Thyroid gland (tissue), 4 donors: ENCODE results near the gene MLLT6. TPM values are rescaled to one million over a fixed set of nuclear protein-coding genes. Genes with fewer than 3 reads are reported as not detected.
A peak's percentile ranks its signal among the peaks of the same experiment; 100 is the strongest.

Source experiments
- DNase-seq, 2 donors: peaks; one replicate each; pipeline ENCODE4 v3.0.0-alpha.2; 2019
- H3K27ac ChIP-seq, 3 donors: fragments of 200-600 bp; sonication (generic); 1 replicate in 2 of 3; 2 replicates in 1 of 3; pipeline ENCODE4 v1.5.1; 2016 to 2019; ENCODE audit warnings: mild to moderate bottlenecking in 1 of 3, moderate library complexity in 1 of 3
- H3K27me3 ChIP-seq: fragments of 200-600 bp; sonication (generic); one replicate; pipeline ENCODE4 v1.5.1; 2019
- H3K36me3 ChIP-seq, 2 donors: fragments of 200-600 bp; sonication (generic); one replicate each; pipeline ENCODE4 v1.5.1; 2016 to 2019
- H3K4me1 ChIP-seq, 2 donors: fragments of 200-600 bp; sonication (generic); one replicate each; pipeline ENCODE4 v1.5.1; 2017 to 2019
- H3K4me3 ChIP-seq, 3 donors: fragments of 200-600 bp; sonication (generic); replicated peaks in 1 of 3; 1 replicate in 2 of 3; 2 replicates in 1 of 3; pipeline ENCODE4 v1.5.1; 2016; ENCODE audit warnings: mild to moderate bottlenecking in 1 of 3
- H3K9me3 ChIP-seq: fragments of 200-600 bp; sonication (generic); one replicate; pipeline ENCODE4 v1.5.1; 2017
- POLR2A ChIP-seq, 2 donors: fragments of 450-650 bp; IDR thresholded peaks; one replicate each; pipeline ENCODE4 v1.6.1; 2017; ENCODE audit warnings: antibody characterized with exemption in 2 of 2, mild to moderate bottlenecking in 2 of 2, moderate library complexity in 1 of 2
- WGBS, 2 donors: methylation state at CpG; one replicate each; pipeline ENCODE4 v1.1.5; 2017; 5-methylcytosine and 5-hydroxymethylcytosine counted together
- intact Hi-C: fragments of 100-400 bp; cut with DNase I; formaldehyde crosslinking; loops from one replicate; pipeline ENCODE4 v1.15.1; 2023
- total RNA-seq, 4 donors: library from RNA; depleted of rRNA; stranded (reverse); fragments of >200 nt; gene quantifications; one replicate each; pipeline ENCODE4 v1.2.3, GENCODE V29; 2016
- TF ChIP-seq, protein P1 (sequence below), 6 experiments: fragments of 200-600 bp in 3 of 6; fragments of 450-650 bp in 3 of 6; sonication (generic) in 3 of 6; IDR thresholded peaks; one replicate each; pipeline ENCODE4 v1.5.1; 2016 to 2019; ENCODE audit warnings: antibody characterized with exemption in 6 of 6, mild to moderate bottlenecking in 2 of 6, inconsistent platforms in 1 of 6, moderate library complexity in 1 of 6

MLLT6 gene
- total RNA-seq, 4 donors from 2014 or later = 111 to 192 (median 115) TPM

DNA sequence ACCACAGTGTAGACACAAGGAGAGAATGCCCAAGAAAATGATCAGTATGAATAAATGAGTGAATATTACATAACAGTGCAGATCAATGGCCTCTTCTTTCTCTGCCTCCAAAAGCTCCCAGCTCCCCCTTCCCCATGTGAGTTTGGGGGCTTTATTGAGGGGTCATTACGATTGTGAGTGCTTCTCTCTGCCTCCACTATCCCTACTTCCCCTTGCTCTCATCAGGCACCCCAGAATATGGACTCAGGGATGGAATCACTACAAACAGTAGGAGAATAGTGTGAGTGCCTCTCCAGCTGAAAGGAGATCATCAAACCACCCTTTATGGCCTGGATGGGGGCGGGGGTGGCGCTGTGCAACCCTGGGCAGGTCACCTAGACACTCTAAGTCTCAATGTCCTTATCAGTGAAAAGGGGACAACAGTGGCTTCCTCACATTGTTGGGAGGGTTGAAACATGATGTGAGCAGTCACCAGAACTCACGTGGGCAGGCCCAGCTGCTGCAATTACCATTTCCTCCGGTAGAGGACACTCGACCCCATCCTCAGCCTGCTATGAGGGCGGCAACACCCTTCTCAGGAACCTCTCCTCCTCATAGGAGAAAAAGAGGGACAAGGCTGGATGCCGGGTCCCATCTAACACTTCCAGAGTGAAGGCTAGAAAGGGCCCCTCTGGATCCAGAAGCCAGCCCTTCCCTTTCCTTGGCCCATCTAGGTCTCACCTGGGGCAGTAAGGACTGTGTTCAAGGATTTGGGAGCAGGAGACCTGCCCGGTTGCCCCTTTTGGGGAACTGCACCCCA lies 28.2 kb upstream of the MLLT6 start:
- H3K27me3 ChIP-seq = peaks cover 30% of the 10 kb centered on the region
- WGBS, 2 donors = 13 to 14% methylated on average over 9 of the region's 9 CpGs
- H3K27ac ChIP-seq = no peak overlapping the region
- no peaks in the 10 kb centered on the region for H3K9me3 ChIP-seq
- H3K36me3 ChIP-seq = no peaks in the 10 kb centered on the region
- no peak overlapping the region for H3K4me3 ChIP-seq
- intact Hi-C loops = loop anchor here (2.0 kb wide), 1 partner anchor 58 kb away; no protein-coding TSS in a partner anchor
- H3K4me1 ChIP-seq = peaks cover 12 to 26% of the 10 kb centered on the region in 2 donors
- DNase-seq = peak; percentile 80 to 81
- TF ChIP-seq POLR2A (IDR thresholded peaks at IDR 0.05) = no peak
- TF ChIP-seq, protein P1, sequence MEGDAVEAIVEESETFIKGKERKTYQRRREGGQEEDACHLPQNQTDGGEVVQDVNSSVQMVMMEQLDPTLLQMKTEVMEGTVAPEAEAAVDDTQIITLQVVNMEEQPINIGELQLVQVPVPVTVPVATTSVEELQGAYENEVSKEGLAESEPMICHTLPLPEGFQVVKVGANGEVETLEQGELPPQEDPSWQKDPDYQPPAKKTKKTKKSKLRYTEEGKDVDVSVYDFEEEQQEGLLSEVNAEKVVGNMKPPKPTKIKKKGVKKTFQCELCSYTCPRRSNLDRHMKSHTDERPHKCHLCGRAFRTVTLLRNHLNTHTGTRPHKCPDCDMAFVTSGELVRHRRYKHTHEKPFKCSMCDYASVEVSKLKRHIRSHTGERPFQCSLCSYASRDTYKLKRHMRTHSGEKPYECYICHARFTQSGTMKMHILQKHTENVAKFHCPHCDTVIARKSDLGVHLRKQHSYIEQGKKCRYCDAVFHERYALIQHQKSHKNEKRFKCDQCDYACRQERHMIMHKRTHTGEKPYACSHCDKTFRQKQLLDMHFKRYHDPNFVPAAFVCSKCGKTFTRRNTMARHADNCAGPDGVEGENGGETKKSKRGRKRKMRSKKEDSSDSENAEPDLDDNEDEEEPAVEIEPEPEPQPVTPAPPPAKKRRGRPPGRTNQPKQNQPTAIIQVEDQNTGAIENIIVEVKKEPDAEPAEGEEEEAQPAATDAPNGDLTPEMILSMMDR (IDR thresholded peaks at IDR 0.05) = peak; percentile 92 to 96 (median 92)

- H3K4me3 ChIP-seq = no peak overlapping the region
- H3K27me3 ChIP-seq = peaks cover 25% of the 10 kb centered on the region
- no peaks in the 10 kb centered on the region for H3K36me3 ChIP-seq
- intact Hi-C loops = loop anchor here (2.0 kb wide), 1 partner anchor 57 kb away; no protein-coding TSS in a partner anchor
- 89% methylated on average over 6 of the region's 6 CpGs for WGBS, 2 donors
- no peak for TF ChIP-seq POLR2A (IDR thresholded peaks at IDR 0.05)
- TF ChIP-seq, protein P1 (IDR thresholded peaks at IDR 0.05) = no peak
- no peak for DNase-seq
- H3K4me1 ChIP-seq = peaks cover 12 to 26% of the 10 kb centered on the region in 2 donors
- no peak overlapping the region for H3K27ac ChIP-seq
- H3K9me3 ChIP-seq = no peaks in the 10 kb centered on the region
These were observed 27.3 kb upstream of the MLLT6 start for GRCh38 chr17:38677819-38678218.

DNA sequence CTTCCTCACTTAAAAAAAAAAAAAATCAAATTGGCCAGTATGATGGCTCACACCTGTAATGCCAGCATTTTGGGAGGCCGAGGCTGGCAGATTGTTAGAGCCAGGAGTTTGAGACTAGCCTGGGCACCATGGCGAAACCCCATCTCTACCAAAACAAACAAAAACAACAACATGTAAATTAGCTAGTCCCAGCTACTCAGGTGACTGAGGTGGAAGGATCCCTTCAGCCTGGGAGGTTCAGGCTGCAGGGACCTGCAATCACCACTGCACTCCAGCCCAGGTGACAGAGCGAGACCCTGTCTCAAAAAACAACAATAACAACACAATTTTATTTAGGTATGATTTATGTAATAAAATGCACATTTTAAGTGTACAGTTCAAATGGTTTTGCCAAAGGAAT lies 24.0 kb upstream of the MLLT6 start:
- 82 to 84% methylated on average over 3 of the region's 3 CpGs for WGBS, 2 donors
- H3K36me3 ChIP-seq = no peaks in the 10 kb centered on the region
- no peak for DNase-seq
- no peak for TF ChIP-seq POLR2A (IDR thresholded peaks at IDR 0.05)
- TF ChIP-seq, protein P1 (IDR thresholded peaks at IDR 0.05) = no peak
- H3K4me3 ChIP-seq = no peak overlapping the region
- H3K27me3 ChIP-seq = no peaks in the 10 kb centered on the region
- H3K9me3 ChIP-seq = no peaks in the 10 kb centered on the region
- no peak overlapping the region for H3K27ac ChIP-seq
- intact Hi-C loops = no loop called here
- peaks cover 0 to 3% of the 10 kb centered on the region in 2 donors for H3K4me1 ChIP-seq

GRCh38 chr17:38685491-38685890 lies 19.6 kb upstream of the MLLT6 start:
- 77 to 78% methylated on average over 12 of the region's 12 CpGs for WGBS, 2 donors
- no peaks in the 10 kb centered on the region for H3K27me3 ChIP-seq
- H3K4me3 ChIP-seq = no peak overlapping the region
- no peak for DNase-seq
- H3K27ac ChIP-seq = no peak overlapping the region
- H3K9me3 ChIP-seq = no peaks in the 10 kb centered on the region
- intact Hi-C loops = no loop called here
- TF ChIP-seq, protein P1 (IDR thresholded peaks at IDR 0.05) = no peak
- no peak for TF ChIP-seq POLR2A (IDR thresholded peaks at IDR 0.05)
- no peaks in the 10 kb centered on the region for H3K36me3 ChIP-seq
- H3K4me1 ChIP-seq = no peaks in the 10 kb centered on the region

GRCh38 chr17:38687286-38687685 lies 17.8 kb upstream of the MLLT6 start:
- 97 to 98% methylated on average over 5 of the region's 5 CpGs for WGBS, 2 donors

More at GRCh38 chr17:38687286-38687685, 17.8 kb upstream of the MLLT6 start:
- Histone ChIP-seq H3K36me3 (no peaks in the 10 kb centered on the region), H3K9me3 (no peaks in the 10 kb centered on the region), H3K27me3 (no peaks in the 10 kb centered on the region), H3K4me1 (no peaks in the 10 kb centered on the region), H3K27ac (no peak overlapping the region), H3K4me3 (no peak overlapping the region)
- intact Hi-C loops = no loop called here
- TF ChIP-seq, protein P1 (IDR thresholded peaks at IDR 0.05) = no peak
- TF ChIP-seq POLR2A (IDR thresholded peaks at IDR 0.05) = no peak
- DNase-seq = no peak
